Measurements from ENCODE around the gene FAM222B.

DNA sequence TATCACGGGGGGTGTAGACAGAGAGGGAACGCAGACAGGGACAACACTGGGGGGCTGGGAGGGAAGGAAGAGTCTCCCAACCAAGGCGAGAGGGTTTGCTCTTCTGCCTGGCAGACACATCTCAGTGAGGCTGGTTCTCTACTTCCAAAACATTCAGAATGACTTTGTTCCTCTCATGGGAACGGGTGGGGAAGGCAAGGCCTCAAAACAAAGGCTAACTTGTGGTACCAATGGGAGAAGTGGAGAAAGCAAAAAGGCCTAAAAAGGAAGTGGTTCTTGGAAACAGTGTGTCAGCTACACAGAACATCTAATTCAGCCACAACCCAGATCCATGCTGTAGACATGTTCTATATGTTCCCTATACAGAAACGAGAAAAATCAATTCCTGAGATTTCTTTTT lies 47.4 kb upstream of the FAM222B start:
- TF ChIP-seq POLR2A (IDR thresholded peaks at IDR 0.05): no peak
- TF ChIP-seq, protein P1, sequence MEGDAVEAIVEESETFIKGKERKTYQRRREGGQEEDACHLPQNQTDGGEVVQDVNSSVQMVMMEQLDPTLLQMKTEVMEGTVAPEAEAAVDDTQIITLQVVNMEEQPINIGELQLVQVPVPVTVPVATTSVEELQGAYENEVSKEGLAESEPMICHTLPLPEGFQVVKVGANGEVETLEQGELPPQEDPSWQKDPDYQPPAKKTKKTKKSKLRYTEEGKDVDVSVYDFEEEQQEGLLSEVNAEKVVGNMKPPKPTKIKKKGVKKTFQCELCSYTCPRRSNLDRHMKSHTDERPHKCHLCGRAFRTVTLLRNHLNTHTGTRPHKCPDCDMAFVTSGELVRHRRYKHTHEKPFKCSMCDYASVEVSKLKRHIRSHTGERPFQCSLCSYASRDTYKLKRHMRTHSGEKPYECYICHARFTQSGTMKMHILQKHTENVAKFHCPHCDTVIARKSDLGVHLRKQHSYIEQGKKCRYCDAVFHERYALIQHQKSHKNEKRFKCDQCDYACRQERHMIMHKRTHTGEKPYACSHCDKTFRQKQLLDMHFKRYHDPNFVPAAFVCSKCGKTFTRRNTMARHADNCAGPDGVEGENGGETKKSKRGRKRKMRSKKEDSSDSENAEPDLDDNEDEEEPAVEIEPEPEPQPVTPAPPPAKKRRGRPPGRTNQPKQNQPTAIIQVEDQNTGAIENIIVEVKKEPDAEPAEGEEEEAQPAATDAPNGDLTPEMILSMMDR (IDR thresholded peaks at IDR 0.05): no peak

All from upper lobe of left lung (tissue), 4 donors.